Non-pigmented ciliary epithelial cell (primary cell): ENCODE measurements around the gene TNFRSF19.

Experiments used
- DNase-seq: peaks from one replicate; pipeline ENCODE4 v3.0.0-alpha.2; 2010; ENCODE audit warnings: low read depth

Gene TNFRSF19

GRCh38 chr13:23608138-23608537 lies 37.9 kb downstream of the TNFRSF19 start:
- DNase-seq, result no peak

- DNase-seq, result no peak
Measured at GRCh38 chr13:23608701-23609413, 38.6 kb downstream of the TNFRSF19 start.

GRCh38 chr13:23609414-23609760 lies 39.2 kb downstream of the TNFRSF19 start:
- no peak for DNase-seq

GRCh38 chr13:23609874-23610576 lies 39.8 kb downstream of the TNFRSF19 start:
- no peak for DNase-seq

- DNase-seq, result no peak
Measured at GRCh38 chr13:23610966-23611491, 40.8 kb downstream of the TNFRSF19 start.

- DNase-seq, result no peak
Measured at GRCh38 chr13:23612182-23612581, 42.0 kb downstream of the TNFRSF19 start.

DNA sequence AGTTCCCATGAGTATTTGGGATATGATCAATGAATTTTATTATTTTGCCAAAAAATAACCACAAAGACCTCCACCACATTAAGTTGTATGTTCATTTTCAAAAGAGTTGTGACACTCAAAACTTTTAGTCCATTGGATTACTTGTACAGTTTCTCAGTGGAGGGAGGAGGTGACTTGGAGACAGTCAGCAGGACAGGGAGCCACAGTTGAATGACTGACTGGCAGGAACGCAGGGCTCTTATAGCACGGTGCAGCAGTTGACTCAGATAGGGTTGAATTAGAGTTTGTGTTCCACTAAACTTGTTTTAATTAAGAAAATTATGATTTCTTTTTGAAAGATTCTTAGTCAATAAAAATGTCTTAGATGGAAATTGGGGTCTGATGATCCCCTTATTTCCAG lies 42.5 kb downstream of the TNFRSF19 start:
- no peak for DNase-seq

- DNase-seq, result no peak
Measured at GRCh38 chr13:23613596-23613995, 43.4 kb downstream of the TNFRSF19 start.

- peak; percentile 72 for DNase-seq
Measured at GRCh38 chr13:23615395-23616081, 45.3 kb downstream of the TNFRSF19 start.

DNA sequence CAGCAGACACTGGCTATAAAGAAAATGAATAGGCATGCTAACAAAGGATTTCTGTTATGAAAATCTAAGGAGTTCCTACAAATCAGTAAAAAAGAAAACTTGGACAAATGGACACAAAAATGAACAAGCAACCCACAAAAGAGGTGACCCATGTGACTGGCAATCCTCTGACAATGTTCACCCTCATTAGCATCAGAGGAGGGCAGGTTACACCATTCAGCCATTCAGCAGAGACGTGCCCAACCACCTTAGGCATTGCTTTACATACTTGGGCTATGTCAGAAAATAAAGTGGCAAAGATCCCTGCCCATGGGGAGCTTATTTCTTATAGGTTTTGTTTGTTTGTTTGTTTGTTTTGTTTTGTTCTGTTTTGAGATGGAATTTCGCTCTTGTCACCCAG lies 46.0 kb downstream of the TNFRSF19 start:
- DNase-seq, result no peak

DNA sequence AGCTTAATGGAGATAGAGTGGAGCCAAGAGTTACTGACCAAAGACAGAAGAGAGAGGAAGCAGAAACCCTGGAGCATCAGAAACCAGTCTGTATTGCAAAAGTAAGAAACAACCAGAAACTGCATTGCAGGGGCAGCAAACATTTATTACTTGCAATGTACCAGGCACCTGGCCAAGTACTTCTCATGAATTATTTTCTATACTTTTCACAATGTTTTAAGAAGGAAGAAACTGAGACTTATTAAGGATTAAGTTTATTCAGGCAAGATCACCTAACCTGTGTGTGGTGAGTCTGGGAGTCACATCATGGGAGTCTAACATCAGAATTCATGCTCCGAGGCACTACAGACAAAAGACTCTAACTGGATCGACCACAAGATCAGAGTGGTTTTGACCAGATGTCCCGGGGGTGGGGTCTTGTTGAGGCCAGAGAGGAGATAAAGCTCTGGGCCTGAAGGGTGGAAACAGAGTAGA lies 47.4 kb downstream of the TNFRSF19 start:
- peak; percentile 86 for DNase-seq

- DNase-seq, result peak; percentile 99
Measured at GRCh38 chr13:23618341-23618740, 48.1 kb downstream of the TNFRSF19 start.

DNA sequence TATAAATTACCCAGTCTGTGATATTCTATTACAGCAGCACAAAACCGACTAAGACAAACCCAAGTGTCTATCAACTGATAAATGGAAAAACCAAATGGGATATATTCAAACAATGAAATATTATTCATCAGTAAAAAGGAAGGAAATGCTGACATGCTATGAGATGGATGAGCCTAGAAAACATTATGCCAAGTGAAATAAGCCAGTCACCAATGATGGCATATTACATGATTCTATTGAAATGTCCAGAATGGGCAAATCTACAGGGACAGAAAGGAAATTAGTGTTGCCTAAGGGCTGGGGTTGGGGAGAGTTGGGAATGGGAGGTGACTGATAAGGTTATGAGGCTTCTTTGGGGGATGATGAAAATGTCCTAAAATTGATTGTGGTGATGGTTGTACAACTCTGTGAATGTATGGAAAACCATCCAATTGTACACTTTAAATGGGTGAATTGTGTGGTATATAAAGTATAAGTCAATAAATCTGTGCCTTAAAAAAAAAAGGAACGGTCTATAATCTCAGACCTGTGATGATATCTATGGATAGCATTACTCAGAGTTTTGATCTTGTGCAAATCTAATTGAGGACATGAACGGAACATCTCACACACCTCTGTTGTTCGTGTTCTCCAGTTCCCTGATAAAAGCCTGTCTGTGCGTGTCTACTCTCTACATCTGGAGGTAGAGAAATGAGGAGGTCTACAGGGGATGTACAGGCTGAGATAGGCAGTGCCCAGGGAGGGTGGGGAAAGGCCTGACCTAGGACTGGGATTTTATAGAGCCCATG lies 49.0 kb downstream of the TNFRSF19 start:
- DNase-seq, result no peak

DNA sequence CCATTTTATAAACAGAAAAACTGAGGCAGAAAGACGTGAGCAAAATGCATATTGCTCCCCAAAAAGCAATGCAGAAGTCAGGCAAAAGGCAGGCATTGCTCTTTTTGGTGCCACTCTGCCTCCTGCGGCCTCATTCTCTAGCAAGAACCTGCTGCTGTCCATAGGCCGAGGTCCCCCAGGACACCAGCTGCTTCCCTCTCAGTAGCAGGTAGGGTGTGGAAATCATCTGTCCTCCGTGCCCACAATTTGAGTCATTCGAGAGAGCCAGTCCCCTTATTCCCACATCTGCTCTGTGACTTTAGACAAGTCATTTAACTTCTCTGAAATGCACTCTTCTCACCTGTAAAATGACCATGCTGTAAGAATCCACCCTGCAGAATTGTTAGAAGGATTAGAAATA lies 50.0 kb downstream of the TNFRSF19 start:
- no peak for DNase-seq

- DNase-seq, result no peak
Measured at GRCh38 chr13:23620613-23621315, 50.6 kb downstream of the TNFRSF19 start.

- DNase-seq, result peak; percentile 78
Measured at GRCh38 chr13:23621316-23621645, 51.1 kb downstream of the TNFRSF19 start.

GRCh38 chr13:23622985-23623384 lies 52.8 kb downstream of the TNFRSF19 start:
- no peak for DNase-seq

GRCh38 chr13:23623394-23623793 lies 53.2 kb downstream of the TNFRSF19 start:
- DNase-seq, result no peak

DNA sequence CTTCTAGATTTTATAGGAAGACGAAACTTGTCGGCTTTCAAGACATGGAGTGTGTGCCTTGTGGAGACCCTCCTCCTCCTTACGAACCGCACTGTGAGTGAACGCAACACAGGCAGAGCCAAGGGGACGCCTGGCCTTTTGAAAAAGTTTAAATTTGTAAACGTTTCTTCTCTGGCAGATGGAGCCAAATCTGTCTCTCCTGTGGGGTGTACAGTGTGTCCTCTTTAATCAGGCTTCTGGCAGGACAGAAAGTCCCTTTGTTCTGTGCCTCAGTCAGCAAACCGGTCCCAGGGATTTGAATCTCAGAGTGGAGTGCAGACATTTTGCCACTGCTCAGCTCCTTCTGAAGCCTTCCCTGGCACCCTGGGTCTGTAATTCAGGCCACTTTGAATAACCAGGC lies 56.5 kb downstream of the TNFRSF19 start:
- no peak for DNase-seq

GRCh38 chr13:23627410-23627809 lies 57.2 kb downstream of the TNFRSF19 start:
- DNase-seq, result no peak

DNA sequence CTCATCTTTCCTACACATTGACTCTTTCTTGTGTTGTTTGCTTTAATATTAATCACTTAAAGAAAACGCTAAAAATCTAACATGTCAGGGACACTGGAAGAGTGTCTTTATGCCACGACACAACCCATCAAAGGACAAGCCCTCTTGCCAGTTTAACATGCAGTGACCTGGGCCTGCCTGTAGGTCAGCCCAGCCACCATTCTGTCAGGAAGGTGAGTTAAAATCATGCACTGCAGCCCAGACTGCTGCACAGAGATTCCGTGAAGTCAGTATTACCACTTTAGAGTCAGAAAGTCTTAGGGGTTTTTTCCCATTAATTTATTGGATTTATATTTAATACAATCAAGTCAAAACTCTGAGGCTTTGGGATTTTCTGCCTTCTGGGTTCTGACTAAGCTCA lies 58.0 kb downstream of the TNFRSF19 start:
- DNase-seq, result no peak
